Measurements from ENCODE around the gene HEXA.
A peak's percentile ranks its signal among the peaks of the same experiment; 100 is the strongest.
"Not testable (repeated sequence)": the region's sequence is repeated elsewhere in the genome, so short reads cannot be mapped to it uniquely, and the experiment has no call there.

HEXA gene

GRCh38 chr15:72375846-72376581 is at the start of gene HEXA:
HEXA (minus strand) TSS chr15:72376014; CDS start chr15:72375972, 42 bp downstream.
- DNase-seq (ENCODE audit: low read depth), result peak; percentile 90
- peak within 1 kb of the TSS; percentile 71 for H3K4me3 ChIP-seq (ENCODE audit: control insufficient read depth, low read depth, low read length)
- TF ChIP-seq CTCF (conservative IDR thresholded peaks at IDR 0.05; ENCODE audit: control insufficient read depth, insufficient read depth, low read depth, low read length), result no peak

GRCh38 chr15:72423256-72423655 is 47.4 kb upstream of the HEXA start:
- no peak overlapping the region for H3K4me3 ChIP-seq (ENCODE audit: control insufficient read depth, low read depth, low read length)
- no peak for TF ChIP-seq CTCF (conservative IDR thresholded peaks at IDR 0.05; ENCODE audit: control insufficient read depth, insufficient read depth, low read depth, low read length)
- DNase-seq (ENCODE audit: low read depth), result peak; percentile 12

GRCh38 chr15:72421484-72421883 is 45.7 kb upstream of the HEXA start:
- no peak for TF ChIP-seq CTCF (conservative IDR thresholded peaks at IDR 0.05; ENCODE audit: control insufficient read depth, insufficient read depth, low read depth, low read length)
- DNase-seq (ENCODE audit: low read depth), result no peak
- no peak overlapping the region for H3K4me3 ChIP-seq (ENCODE audit: control insufficient read depth, low read depth, low read length)

GRCh38 chr15:72420576-72420975 is 44.8 kb upstream of the HEXA start:
- no peak for TF ChIP-seq CTCF (conservative IDR thresholded peaks at IDR 0.05; ENCODE audit: control insufficient read depth, insufficient read depth, low read depth, low read length)
- no peak for DNase-seq (ENCODE audit: low read depth)
- no peak overlapping the region for H3K4me3 ChIP-seq (ENCODE audit: control insufficient read depth, low read depth, low read length)

GRCh38 chr15:72419768-72420167 is 44.0 kb upstream of the HEXA start:
- H3K4me3 ChIP-seq (ENCODE audit: control insufficient read depth, low read depth, low read length); DNase-seq (ENCODE audit: low read depth): not testable (repeated sequence)

- TF ChIP-seq CTCF (conservative IDR thresholded peaks at IDR 0.05; ENCODE audit: control insufficient read depth, insufficient read depth, low read depth, low read length), result no peak
- DNase-seq (ENCODE audit: low read depth), result no peak
- H3K4me3 ChIP-seq (ENCODE audit: control insufficient read depth, low read depth, low read length), result no peak overlapping the region
These were observed 39.5 kb upstream of the HEXA start for GRCh38 chr15:72415304-72415703.

- H3K4me3 ChIP-seq (ENCODE audit: control insufficient read depth, low read depth, low read length); DNase-seq (ENCODE audit: low read depth): not testable (repeated sequence)
These were observed 37.5 kb upstream of the HEXA start for GRCh38 chr15:72413337-72413736.

GRCh38 chr15:72411544-72411943 is 35.7 kb upstream of the HEXA start:
- no peak for TF ChIP-seq CTCF (conservative IDR thresholded peaks at IDR 0.05; ENCODE audit: control insufficient read depth, insufficient read depth, low read depth, low read length)
- no peak overlapping the region for H3K4me3 ChIP-seq (ENCODE audit: control insufficient read depth, low read depth, low read length)
- no peak for DNase-seq (ENCODE audit: low read depth)

Data from fibroblast of mammary gland (primary cell).